ENCODE measurements around the gene CAPN8.

The CAPN8 gene

DNA sequence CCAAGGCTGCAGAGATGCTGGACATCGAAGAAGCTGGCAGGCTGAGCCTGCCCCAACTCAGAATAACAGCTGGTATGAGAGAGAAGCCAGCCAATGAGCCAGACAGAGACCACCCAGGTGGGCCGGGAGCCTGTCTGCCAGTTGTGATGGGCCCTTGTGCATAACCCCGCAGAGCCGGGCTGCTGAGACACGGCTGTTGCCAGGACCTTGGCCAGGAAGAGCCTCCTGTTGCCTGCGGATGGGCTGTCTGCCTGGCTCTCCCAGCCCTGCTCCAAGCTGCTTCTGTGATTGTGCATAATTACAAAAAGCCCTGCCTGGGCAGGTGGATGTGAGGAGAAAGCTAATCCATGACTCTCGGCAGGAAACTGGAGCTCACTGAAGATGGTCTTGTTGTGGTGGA lies 126.5 kb downstream of the CAPN8 start:
- H3K4me2 ChIP-seq, result no peak overlapping the region
- H3K9ac ChIP-seq, result no peak overlapping the region
- H3K27me3 ChIP-seq, result no peaks in the 10 kb centered on the region
- H3K4me3 ChIP-seq, result no peak overlapping the region
- no peak overlapping the region for H3K27ac ChIP-seq
- no peaks in the 10 kb centered on the region for H3K9me3 ChIP-seq (replicated peaks in 1 of 11)
- H3K4me1 ChIP-seq, result peaks cover 6 to 19% (median 16%) of the 10 kb centered on the region in 10 experiments
- no peak for TF ChIP-seq Cebpa-rat (IDR thresholded peaks at IDR 0.05)
- H3K36me3 ChIP-seq, result no peaks in the 10 kb centered on the region
- H4K20me1 ChIP-seq, result no peaks in the 10 kb centered on the region

- H4K20me1 ChIP-seq, result no peaks in the 10 kb centered on the region
- H3K36me3 ChIP-seq, result no peaks in the 10 kb centered on the region
- no peak overlapping the region for H3K4me3 ChIP-seq
- peaks cover 6 to 19% (median 16%) of the 10 kb centered on the region in 10 experiments for H3K4me1 ChIP-seq
- no peaks in the 10 kb centered on the region for H3K27me3 ChIP-seq
- H3K27ac ChIP-seq, result no peak overlapping the region
- H3K9ac ChIP-seq, result no peak overlapping the region
- H3K4me2 ChIP-seq, result peak overlapping the region in 10 of 11 experiments; percentile 39 to 79 (median 66); a peak in 18 of 22 replicates
- H3K9me3 ChIP-seq (replicated peaks in 1 of 11), result no peaks in the 10 kb centered on the region
- no peak for TF ChIP-seq Cebpa-rat (IDR thresholded peaks at IDR 0.05)
Observed at GRCh38 chr1:223535319-223535718, 130.2 kb downstream of the CAPN8 start.

GRCh38 chr1:223534677-223535076 lies 130.8 kb downstream of the CAPN8 start:
- H3K4me2 ChIP-seq, result peak overlapping the region in 4 of 11 experiments; percentile 57 to 78 (median 70); a peak in 6 of 22 replicates

DNA sequence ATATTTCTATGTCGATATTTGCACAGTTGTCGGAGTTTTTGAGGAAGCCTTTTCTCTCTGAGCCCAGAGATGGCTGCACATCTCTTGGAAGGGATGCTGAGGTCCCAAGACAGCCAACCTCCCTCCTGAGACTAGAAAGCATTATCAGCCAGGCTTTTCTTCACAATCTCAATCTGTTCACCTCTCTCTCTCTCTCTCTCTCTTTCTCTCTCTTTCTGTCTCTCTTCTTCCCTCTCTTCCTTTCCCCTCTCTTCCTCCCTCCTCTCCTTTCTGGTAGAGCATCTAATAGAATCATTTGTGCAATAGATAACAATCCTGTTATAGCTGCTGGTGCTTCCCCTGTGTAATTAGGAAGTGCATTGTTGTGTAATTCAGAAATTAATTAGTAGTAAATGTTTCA lies 131.8 kb downstream of the CAPN8 start:
- Histone ChIP-seq H3K36me3 (no peaks in the 10 kb centered on the region), H3K27me3 (no peaks in the 10 kb centered on the region), H4K20me1 (no peaks in the 10 kb centered on the region), H3K9me3 (replicated peaks in 1 of 11) (no peaks in the 10 kb centered on the region), H3K9ac (no peak overlapping the region), H3K27ac (no peak overlapping the region), H3K4me3 (no peak overlapping the region), H3K4me2 (no peak overlapping the region), H3K4me1 (peaks cover 6 to 19% (median 16%) of the 10 kb centered on the region in 10 experiments)
- no peak for TF ChIP-seq Cebpa-rat (IDR thresholded peaks at IDR 0.05)

More at GRCh38 chr1:223534677-223535076, 130.8 kb downstream of the CAPN8 start:
- Histone ChIP-seq H3K9ac (no peak overlapping the region), H3K36me3 (no peaks in the 10 kb centered on the region), H3K27ac (no peak overlapping the region), H3K9me3 (replicated peaks in 1 of 11) (no peaks in the 10 kb centered on the region), H3K4me1 (peaks cover 6 to 19% (median 16%) of the 10 kb centered on the region in 10 experiments), H3K4me3 (no peak overlapping the region), H4K20me1 (no peaks in the 10 kb centered on the region), H3K27me3 (no peaks in the 10 kb centered on the region)
- TF ChIP-seq Cebpa-rat (IDR thresholded peaks at IDR 0.05), result no peak

DNA sequence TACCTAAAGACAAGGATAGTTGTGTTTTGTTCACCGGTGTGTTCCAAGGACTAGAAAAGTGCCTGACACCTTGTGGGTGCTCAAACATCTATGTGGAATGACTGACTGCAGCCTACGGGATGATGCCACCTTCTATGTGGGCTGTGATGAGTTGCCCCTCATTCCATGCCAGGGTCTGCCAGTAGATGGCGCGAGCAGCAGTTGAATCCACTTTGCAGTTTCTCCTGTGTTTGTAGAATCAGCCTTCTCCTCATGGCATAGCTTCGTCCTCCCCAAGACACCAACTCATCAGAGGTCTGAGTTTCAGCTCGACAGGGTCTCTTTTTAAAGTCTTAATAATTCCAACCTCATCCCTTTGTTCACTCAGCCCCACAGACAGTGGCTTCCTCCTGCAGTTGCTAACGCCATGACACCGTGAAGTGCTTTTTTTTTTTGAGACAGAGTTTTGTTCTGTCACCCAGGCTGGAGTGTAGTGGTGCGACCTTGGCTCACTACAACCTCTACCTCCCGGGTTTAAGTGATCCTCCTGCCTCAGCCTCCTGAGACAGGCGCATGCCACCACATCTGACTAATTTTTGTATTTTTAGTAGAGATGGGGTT lies 133.7 kb downstream of the CAPN8 start:
- Histone ChIP-seq H3K9me3 (replicated peaks in 1 of 11) (peaks cover 0 to 9% (median 4%) of the 10 kb centered on the region in 11 experiments; a peak in 7 of 22 replicates), H3K4me2 (no peak overlapping the region), H3K27me3 (no peaks in the 10 kb centered on the region), H3K27ac (no peak overlapping the region), H3K9ac (no peak overlapping the region), H4K20me1 (no peaks in the 10 kb centered on the region), H3K36me3 (no peaks in the 10 kb centered on the region), H3K4me3 (no peak overlapping the region), H3K4me1 (peaks cover 6 to 19% (median 17%) of the 10 kb centered on the region in 10 experiments)
- no peak for TF ChIP-seq Cebpa-rat (IDR thresholded peaks at IDR 0.05)

DNA sequence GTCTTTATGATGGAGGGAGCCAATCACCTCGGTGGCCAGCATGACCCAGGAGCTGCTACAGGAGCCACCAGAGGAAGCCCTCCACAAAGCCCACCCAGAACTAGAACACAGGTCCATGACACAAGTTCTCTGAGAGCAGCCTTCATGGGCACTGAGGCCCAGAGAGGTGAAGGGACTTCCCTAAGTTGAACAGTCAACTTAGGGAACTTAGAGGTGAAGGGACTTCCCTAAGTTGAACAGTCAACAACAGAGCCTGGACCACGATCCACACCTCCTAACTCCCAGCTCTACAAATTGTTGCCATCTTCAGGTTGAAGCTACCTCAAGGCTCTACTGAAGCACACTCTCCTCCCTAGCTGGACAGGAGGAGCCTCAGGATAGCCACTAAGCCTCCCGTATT lies 139.5 kb downstream of the CAPN8 start:
- Histone ChIP-seq H3K9ac (no peak overlapping the region), H3K4me3 (no peak overlapping the region), H3K4me2 (peak overlapping the region in 1 of 11 experiments; percentile 34; a peak in 2 of 22 replicates), H3K27ac (no peak overlapping the region), H3K36me3 (no peaks in the 10 kb centered on the region), H4K20me1 (no peaks in the 10 kb centered on the region), H3K27me3 (no peaks in the 10 kb centered on the region), H3K9me3 (replicated peaks in 1 of 11) (peaks cover 0 to 9% (median 4%) of the 10 kb centered on the region in 11 experiments; a peak in 7 of 22 replicates), H3K4me1 (peaks cover 0 to 22% (median 0%) of the 10 kb centered on the region in 10 experiments; a peak in 2 of 20 replicates)
- TF ChIP-seq Cebpa-rat (IDR thresholded peaks at IDR 0.05), result no peak

DNA sequence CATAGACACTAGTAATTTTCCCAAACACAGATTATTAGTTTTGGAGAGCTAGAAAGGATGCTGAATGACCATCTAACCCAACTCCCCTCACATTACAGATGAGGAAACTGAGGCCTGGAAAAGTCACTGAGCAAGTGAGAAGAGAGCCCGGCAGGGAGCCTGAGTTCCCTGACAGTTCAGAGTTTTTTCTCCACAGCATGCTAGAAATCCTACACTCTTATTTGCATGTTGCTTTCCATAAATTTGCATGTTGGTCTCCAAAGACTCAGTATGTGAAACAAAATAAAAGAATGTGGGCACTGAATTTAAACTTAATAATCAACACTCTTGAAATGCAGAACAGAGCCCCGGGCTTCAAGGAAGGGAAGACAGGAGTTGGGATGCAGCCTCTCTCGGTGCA lies 140.0 kb downstream of the CAPN8 start:
- no peak overlapping the region for H3K27ac ChIP-seq
- peak overlapping the region in 1 of 11 experiments; percentile 34; a peak in 2 of 22 replicates for H3K4me2 ChIP-seq
- TF ChIP-seq Cebpa-rat (IDR thresholded peaks at IDR 0.05), result no peak
- H4K20me1 ChIP-seq, result no peaks in the 10 kb centered on the region
- H3K9me3 ChIP-seq (replicated peaks in 1 of 11), result peaks cover 0 to 9% (median 4%) of the 10 kb centered on the region in 11 experiments; a peak in 7 of 22 replicates
- no peaks in the 10 kb centered on the region for H3K27me3 ChIP-seq
- H3K4me1 ChIP-seq, result peaks cover 0 to 22% (median 0%) of the 10 kb centered on the region in 10 experiments; a peak in 2 of 20 replicates
- no peak overlapping the region for H3K9ac ChIP-seq
- no peak overlapping the region for H3K4me3 ChIP-seq
- H3K36me3 ChIP-seq, result no peaks in the 10 kb centered on the region

- no peak overlapping the region for H3K27ac ChIP-seq
- TF ChIP-seq Cebpa-rat (IDR thresholded peaks at IDR 0.05), result no peak
- peaks cover 0 to 22% (median 0%) of the 10 kb centered on the region in 10 experiments; a peak in 2 of 20 replicates for H3K4me1 ChIP-seq
- H3K9ac ChIP-seq, result no peak overlapping the region
- H3K4me2 ChIP-seq, result no peak overlapping the region
- H4K20me1 ChIP-seq, result no peaks in the 10 kb centered on the region
- H3K36me3 ChIP-seq, result no peaks in the 10 kb centered on the region
- no peaks in the 10 kb centered on the region for H3K27me3 ChIP-seq
- no peak overlapping the region for H3K4me3 ChIP-seq
- peaks cover 0 to 9% (median 4%) of the 10 kb centered on the region in 11 experiments; a peak in 7 of 22 replicates for H3K9me3 ChIP-seq (replicated peaks in 1 of 11)
Observed at GRCh38 chr1:223524930-223525451, 140.5 kb downstream of the CAPN8 start.

- H3K36me3 ChIP-seq, result no peaks in the 10 kb centered on the region
- no peaks in the 10 kb centered on the region for H4K20me1 ChIP-seq
- no peak for TF ChIP-seq Cebpa-rat (IDR thresholded peaks at IDR 0.05)
- H3K9me3 ChIP-seq (replicated peaks in 1 of 11), result peaks cover 0 to 10% (median 0%) of the 10 kb centered on the region in 11 experiments; a peak in 3 of 22 replicates
- H3K27me3 ChIP-seq, result no peaks in the 10 kb centered on the region
- no peak overlapping the region for H3K27ac ChIP-seq
- no peak overlapping the region for H3K4me3 ChIP-seq
- peaks cover 0 to 5% (median 0%) of the 10 kb centered on the region in 10 experiments; a peak in 2 of 20 replicates for H3K4me1 ChIP-seq
- no peak overlapping the region for H3K4me2 ChIP-seq
- no peak overlapping the region for H3K9ac ChIP-seq
Observed at GRCh38 chr1:223521150-223521549, 144.4 kb downstream of the CAPN8 start.

Measured in BLaER1 treated with 17β-estradiol and CSF1 and Interleukin-3, amounts not matched to agents 10 nM and 100 nM (cell line).